Measurements from ENCODE around the gene ACVR1B.

The ACVR1B gene

GRCh38 chr12:51911788-51912711 lies 39.4 kb upstream of the ACVR1B start:
- in situ Hi-C loops (cut with MboI; ENCODE audit: low pct_unique_long_range_greater_than_20kb, low sequenced_read_pairs, unreplicated experiment): no loop called here
- DNase-seq (ENCODE audit: low spot score): no peak
- no peak for TF ChIP-seq CTCF (IDR thresholded peaks at IDR 0.05; ENCODE audit: extremely low read depth, insufficient read depth, missing control alignments)

DNA sequence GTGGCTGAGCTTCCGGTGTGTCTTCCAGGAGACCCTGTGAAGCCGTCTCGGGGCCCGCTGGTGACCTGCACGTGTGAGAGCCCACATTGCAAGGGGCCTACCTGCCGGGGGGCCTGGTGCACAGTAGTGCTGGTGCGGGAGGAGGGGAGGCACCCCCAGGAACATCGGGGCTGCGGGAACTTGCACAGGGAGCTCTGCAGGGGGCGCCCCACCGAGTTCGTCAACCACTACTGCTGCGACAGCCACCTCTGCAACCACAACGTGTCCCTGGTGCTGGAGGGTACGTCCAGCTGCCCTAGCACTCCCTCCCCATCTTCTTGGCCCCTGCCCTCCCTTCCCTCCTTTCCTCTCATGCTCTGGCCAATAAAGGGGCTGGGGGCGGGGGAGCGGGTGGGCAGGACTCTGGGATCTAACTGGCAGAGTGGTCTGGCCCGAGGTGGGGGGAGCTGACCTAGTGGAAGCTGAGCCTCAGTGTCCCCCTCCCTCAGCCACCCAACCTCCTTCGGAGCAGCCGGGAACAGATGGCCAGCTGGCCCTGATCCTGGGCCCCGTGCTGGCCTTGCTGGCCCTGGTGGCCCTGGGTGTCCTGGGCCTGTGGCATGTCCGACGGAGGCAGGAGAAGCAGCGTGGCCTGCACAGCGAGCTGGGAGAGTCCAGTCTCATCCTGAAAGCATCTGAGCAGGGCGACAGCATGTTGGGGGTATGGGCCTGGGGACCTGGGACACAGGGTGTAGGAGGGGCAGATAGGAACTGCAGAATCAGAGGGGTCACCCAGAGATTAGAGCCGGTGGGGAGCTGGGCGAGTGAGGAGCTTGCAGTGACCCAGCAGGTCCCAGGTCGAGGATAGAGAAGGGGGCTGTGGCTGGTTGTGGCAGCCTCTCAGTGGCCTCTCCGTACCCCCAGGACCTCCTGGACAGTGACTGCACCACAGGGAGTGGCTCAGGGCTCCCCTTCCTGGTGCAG lies 38.1 kb upstream of the ACVR1B start:
- no peak for DNase-seq (ENCODE audit: low spot score)
- TF ChIP-seq CTCF (IDR thresholded peaks at IDR 0.05; ENCODE audit: extremely low read depth, insufficient read depth, missing control alignments): peak; percentile 13
- in situ Hi-C loops (cut with MboI; ENCODE audit: low pct_unique_long_range_greater_than_20kb, low sequenced_read_pairs, unreplicated experiment): no loop called here

DNA sequence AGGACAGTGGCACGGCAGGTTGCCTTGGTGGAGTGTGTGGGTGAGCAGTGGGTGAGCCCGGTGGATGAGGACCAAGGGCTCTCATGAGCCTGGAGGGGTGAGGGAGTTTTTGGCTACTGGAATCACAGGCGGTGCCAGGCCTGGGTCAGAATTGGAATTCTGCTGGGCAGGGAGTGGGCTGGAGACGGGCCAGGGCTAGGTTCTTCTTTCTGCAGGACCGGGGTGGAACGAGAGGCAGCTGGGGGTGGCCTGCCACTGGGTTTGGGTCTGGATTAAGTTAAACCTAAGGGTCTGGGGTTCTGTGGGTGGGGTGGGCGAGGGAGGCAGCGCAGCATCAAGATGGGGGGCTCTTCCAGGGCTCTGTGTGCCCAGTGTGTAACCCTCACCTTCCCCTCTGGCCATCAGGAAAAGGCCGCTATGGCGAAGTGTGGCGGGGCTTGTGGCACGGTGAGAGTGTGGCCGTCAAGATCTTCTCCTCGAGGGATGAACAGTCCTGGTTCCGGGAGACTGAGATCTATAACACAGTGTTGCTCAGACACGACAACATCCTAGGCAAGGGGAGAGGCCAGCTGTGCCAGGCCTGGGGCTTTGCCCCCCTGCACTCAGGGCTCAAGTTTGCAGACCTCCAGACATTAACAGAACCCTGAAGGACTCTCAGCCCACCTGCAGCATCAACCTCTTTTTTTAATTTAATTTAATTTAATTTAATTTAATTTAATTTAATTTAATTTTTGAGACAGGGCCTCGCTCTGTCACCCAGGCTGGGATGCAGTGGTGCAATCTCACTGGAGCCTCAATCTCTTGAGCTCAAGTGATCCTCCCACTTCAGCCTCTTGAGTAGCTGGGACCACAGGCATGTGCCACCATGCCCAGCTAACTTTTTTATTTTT lies 37.2 kb upstream of the ACVR1B start:
- in situ Hi-C loops (cut with MboI; ENCODE audit: low pct_unique_long_range_greater_than_20kb, low sequenced_read_pairs, unreplicated experiment): no loop called here
- DNase-seq (ENCODE audit: low spot score): no peak
- TF ChIP-seq CTCF (IDR thresholded peaks at IDR 0.05; ENCODE audit: extremely low read depth, insufficient read depth, missing control alignments): no peak

DNA sequence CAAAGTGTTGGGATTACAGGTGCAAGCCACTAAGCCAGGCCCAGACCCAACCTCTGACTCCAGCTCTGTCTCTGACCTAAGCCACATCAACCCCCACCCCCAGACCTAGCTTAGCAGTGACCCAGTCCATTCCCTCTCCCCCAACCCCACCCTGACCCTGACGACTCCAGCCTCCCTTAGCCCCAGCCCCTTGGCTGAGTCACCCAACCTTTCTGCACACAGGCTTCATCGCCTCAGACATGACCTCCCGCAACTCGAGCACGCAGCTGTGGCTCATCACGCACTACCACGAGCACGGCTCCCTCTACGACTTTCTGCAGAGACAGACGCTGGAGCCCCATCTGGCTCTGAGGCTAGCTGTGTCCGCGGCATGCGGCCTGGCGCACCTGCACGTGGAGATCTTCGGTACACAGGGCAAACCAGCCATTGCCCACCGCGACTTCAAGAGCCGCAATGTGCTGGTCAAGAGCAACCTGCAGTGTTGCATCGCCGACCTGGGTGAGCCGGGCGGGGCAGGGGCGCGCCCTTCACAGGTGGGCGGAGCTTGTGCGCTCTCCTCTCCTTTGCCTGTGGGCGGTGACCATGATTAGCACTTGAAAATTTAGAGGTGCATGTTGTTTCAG lies 36.4 kb upstream of the ACVR1B start:
- in situ Hi-C loops (cut with MboI; ENCODE audit: low pct_unique_long_range_greater_than_20kb, low sequenced_read_pairs, unreplicated experiment): no loop called here
- DNase-seq (ENCODE audit: low spot score): no peak
- TF ChIP-seq CTCF (IDR thresholded peaks at IDR 0.05; ENCODE audit: extremely low read depth, insufficient read depth, missing control alignments): no peak

DNA sequence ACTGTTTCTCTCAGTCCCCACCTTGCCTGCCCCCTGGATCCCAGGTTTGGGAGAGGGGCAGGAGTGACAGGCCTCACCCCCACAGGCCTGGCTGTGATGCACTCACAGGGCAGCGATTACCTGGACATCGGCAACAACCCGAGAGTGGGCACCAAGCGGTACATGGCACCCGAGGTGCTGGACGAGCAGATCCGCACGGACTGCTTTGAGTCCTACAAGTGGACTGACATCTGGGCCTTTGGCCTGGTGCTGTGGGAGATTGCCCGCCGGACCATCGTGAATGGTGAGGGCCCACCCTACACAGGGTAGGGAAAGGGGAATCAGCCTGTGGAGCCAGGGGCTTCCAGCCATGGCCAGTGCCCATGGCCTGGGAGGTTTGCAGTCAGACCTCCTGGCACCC lies 35.5 kb upstream of the ACVR1B start:
- DNase-seq (ENCODE audit: low spot score): no peak
- in situ Hi-C loops (cut with MboI; ENCODE audit: low pct_unique_long_range_greater_than_20kb, low sequenced_read_pairs, unreplicated experiment): no loop called here
- no peak for TF ChIP-seq CTCF (IDR thresholded peaks at IDR 0.05; ENCODE audit: extremely low read depth, insufficient read depth, missing control alignments)

All from GM13977 (cell line).